Adrenal gland (tissue), 5 donors: Measurements from ENCODE around the gene TMEM94.

ENCODE experiments used
- CTCF ChIP-seq, 6 experiments: fragments of 450-650 bp in 4 of 6; fragments of 200-600 bp in 2 of 6; sonication (generic) in 1 of 6; IDR thresholded peaks; 1 replicate in 5 of 6; 2 replicates in 1 of 6; pipeline versions ENCODE4 v1.5.1 to v1.8.0; 2016 to 2021; ENCODE audit warnings: antibody characterized with exemption in 6 of 6, mild to moderate bottlenecking in 2 of 6, moderate library complexity in 1 of 6
- POLR2A ChIP-seq, 2 donors: fragments of 450-650 bp; IDR thresholded peaks; one replicate each; pipeline ENCODE4 v1.6.1; 2017; ENCODE audit warnings: antibody characterized with exemption in 2 of 2, mild to moderate bottlenecking in 2 of 2, moderate library complexity in 1 of 2
- donor health status: DM: no; HTN: no; CAD: no.

GRCh38 chr17:75447951-75448856, 8.2 kb upstream of the TMEM94 start:
- no peak for TF ChIP-seq CTCF (IDR thresholded peaks at IDR 0.05)
- peak in 1 of 2 donors; percentile 8 for TF ChIP-seq POLR2A (IDR thresholded peaks at IDR 0.05)
